Loucy (cell line): Measurements from ENCODE around the gene THADA.

Experiments used
- CTCF ChIP-seq: fragments of 200-600 bp; sonication (generic); conservative IDR thresholded peaks from 2 replicates; pipeline ENCODE4 v1.5.1; 2014; ENCODE audit warnings: mild to moderate bottlenecking, antibody characterized with exemption, low read length
- EZH2phosphoT487 ChIP-seq: fragments of 200-600 bp; IDR thresholded peaks from 2 replicates; pipeline ENCODE4 v1.6.1; 2018; ENCODE audit warnings: antibody characterized with exemption, mild to moderate bottlenecking, moderate library complexity, borderline replicate concordance

GRCh38 chr2:43388371-43388770 lies 207.5 kb downstream of the THADA start:
- TF ChIP-seq CTCF: no peak
- no peak for TF ChIP-seq EZH2phosphoT487
